Activated B cell treated with CpG ODN at 0.5 μM for 24 hours (primary cell): ENCODE data around the gene PIP5K1B. TPM values are rescaled to one million over a fixed set of nuclear protein-coding genes. Genes with fewer than 3 reads are reported as not detected.

Experiments used
- ATAC-seq: fragments of 200-7000 bp; cut with Tn5 transposase; one replicate; pipeline ENCODE4 v1.10.0; 2021; ENCODE audit warnings: low read depth, mild to moderate bottlenecking, moderate library complexity
- CTCF ChIA-PET: fragments of 350-600 bp; sonication (Branson Sonifier 250); formaldehyde crosslinking; loops from one replicate; lab custom pipeline; 2021; ENCODE audit warnings: antibody characterized with exemption; lab: Charles Lee
- POLR2A ChIA-PET: fragments of 350-600 bp; sonication (Branson Sonifier 250); formaldehyde crosslinking; loops from one replicate; lab custom pipeline; 2021; ENCODE audit warnings: antibody characterized with exemption; lab: Charles Lee
- DNase-seq: peaks from one replicate; pipeline ENCODE4 v3.0.0; 2022
- H3K27ac Mint-ChIP-seq: one replicate; pipeline ENCODE4 v1.8.0; 2020; ENCODE audit warnings: mixed read lengths
- H3K27me3 Mint-ChIP-seq: one replicate; pipeline ENCODE4 v1.8.0; 2021; ENCODE audit warnings: mixed read lengths
- H3K36me3 Mint-ChIP-seq: one replicate; pipeline ENCODE4 v1.8.0; 2021; ENCODE audit warnings: low read depth, mixed read lengths
- H3K4me1 Mint-ChIP-seq: one replicate; pipeline ENCODE4 v1.8.0; 2021; ENCODE audit warnings: mixed read lengths
- H3K4me3 Mint-ChIP-seq: one replicate; pipeline ENCODE4 v1.8.0; 2020; ENCODE audit warnings: mild to moderate bottlenecking, mixed read lengths
- H3K9me3 Mint-ChIP-seq: one replicate; pipeline ENCODE4 v1.8.0; 2020; ENCODE audit warnings: mixed read lengths
- CTCF ChIP-seq: fragments of 200-600 bp; IDR thresholded peaks from one replicate; pipeline ENCODE4 v1.8.0; 2022; ENCODE audit warnings: antibody characterized with exemption, mild to moderate bottlenecking
- intact Hi-C: fragments of 100-400 bp; cut with micrococcal nuclease; formaldehyde crosslinking; loops from one replicate; pipeline ENCODE4 v1.15.1; 2024
- total RNA-seq: library from RNA; stranded (reverse); gene quantifications from 2 replicates; pipeline ENCODE4 v1.2.3, GENCODE V29; 2022

PIP5K1B gene
- total RNA-seq, 1 donor from 2014 or later = 22.0 TPM

- DNase-seq = no peak
- intact Hi-C loops = no loop called here
- ChIA-PET CTCF (no interaction called here), POLR2A (interaction anchor here (0.9 kb wide), 1 partner anchor 13 kb away, joined by 3 read pairs; the partner anchor contains the start of gene PIP5K1B)
- H3K27me3 Mint-ChIP-seq = no peaks in the 10 kb centered on the region
- H3K4me3 Mint-ChIP-seq = no peak overlapping the region
- ATAC-seq = no peak
- peaks cover 22% of the 10 kb centered on the region for H3K36me3 Mint-ChIP-seq
- H3K27ac Mint-ChIP-seq = no peak overlapping the region
- no peak for TF ChIP-seq CTCF
- no peaks in the 10 kb centered on the region for H3K9me3 Mint-ChIP-seq
- peaks cover 36% of the 10 kb centered on the region for H3K4me1 Mint-ChIP-seq
These were observed 12.8 kb downstream of the PIP5K1B start for GRCh38 chr9:68717552-68718443.

GRCh38 chr9:68719847-68720246, 14.8 kb downstream of the PIP5K1B start:
- intact Hi-C loops = loop anchor here (5.0 kb wide), 1 partner anchor 452 kb away; the partner anchor contains the start of gene TJP2
- Mint-ChIP-seq H3K27ac (no peak overlapping the region), H3K4me1 (peaks cover 39% of the 10 kb centered on the region), H3K9me3 (peaks cover 2% of the 10 kb centered on the region), H3K4me3 (no peak overlapping the region), H3K27me3 (no peaks in the 10 kb centered on the region), H3K36me3 (peaks cover 11% of the 10 kb centered on the region)
- ChIA-PET CTCF (no interaction called here), POLR2A (no interaction called here)
- TF ChIP-seq CTCF = no peak
- DNase-seq (no peak), ATAC-seq (no peak)

GRCh38 chr9:68720656-68721313, 15.7 kb downstream of the PIP5K1B start:
- intact Hi-C loops = loop anchor here (1.0 to 5.0 kb wide), 2 partner anchors 10 to 452 kb away; partner anchors contain the start of gene TJP2

GRCh38 chr9:68721666-68722330, 16.8 kb downstream of the PIP5K1B start:
- Mint-ChIP-seq H3K27me3 (no peaks in the 10 kb centered on the region), H3K27ac (no peak overlapping the region), H3K9me3 (peaks cover 2% of the 10 kb centered on the region), H3K4me1 (peaks cover 34% of the 10 kb centered on the region), H3K36me3 (no peaks in the 10 kb centered on the region), H3K4me3 (no peak overlapping the region)
- ATAC-seq (no peak), DNase-seq (no peak)
- no peak for TF ChIP-seq CTCF
- ChIA-PET CTCF (no interaction called here), POLR2A (no interaction called here)
- intact Hi-C loops = loop anchor here (1.0 to 5.0 kb wide), 2 partner anchors 11 to 451 kb away; partner anchors contain the start of gene TJP2

More at GRCh38 chr9:68720656-68721313, 15.7 kb downstream of the PIP5K1B start:
- no peak for TF ChIP-seq CTCF
- no peak overlapping the region for H3K4me3 Mint-ChIP-seq
- H3K4me1 Mint-ChIP-seq = peaks cover 39% of the 10 kb centered on the region
- POLR2A ChIA-PET = interaction anchor here (0.6 kb wide), 1 partner anchor 140 kb away, joined by 4 read pairs; no protein-coding TSS in a partner anchor
- CTCF ChIA-PET = no interaction called here
- no peaks in the 10 kb centered on the region for H3K27me3 Mint-ChIP-seq
- ATAC-seq (no peak), DNase-seq (no peak)
- H3K27ac Mint-ChIP-seq = no peak overlapping the region
- peaks cover 2% of the 10 kb centered on the region for H3K36me3 Mint-ChIP-seq
- H3K9me3 Mint-ChIP-seq = peaks cover 2% of the 10 kb centered on the region
